ENCODE measurements around the gene CTNND2. TPM values are rescaled to one million over a fixed set of nuclear protein-coding genes. Genes with fewer than 3 reads are reported as not detected.

The CTNND2 gene
- total and polyA plus RNA-seq, 9 of the 15 experiments (the other 6 are each of a cell fraction or from before 2014, with no cell fraction given) = 0.03 to 0.35 TPM; not detected in 7

DNA sequence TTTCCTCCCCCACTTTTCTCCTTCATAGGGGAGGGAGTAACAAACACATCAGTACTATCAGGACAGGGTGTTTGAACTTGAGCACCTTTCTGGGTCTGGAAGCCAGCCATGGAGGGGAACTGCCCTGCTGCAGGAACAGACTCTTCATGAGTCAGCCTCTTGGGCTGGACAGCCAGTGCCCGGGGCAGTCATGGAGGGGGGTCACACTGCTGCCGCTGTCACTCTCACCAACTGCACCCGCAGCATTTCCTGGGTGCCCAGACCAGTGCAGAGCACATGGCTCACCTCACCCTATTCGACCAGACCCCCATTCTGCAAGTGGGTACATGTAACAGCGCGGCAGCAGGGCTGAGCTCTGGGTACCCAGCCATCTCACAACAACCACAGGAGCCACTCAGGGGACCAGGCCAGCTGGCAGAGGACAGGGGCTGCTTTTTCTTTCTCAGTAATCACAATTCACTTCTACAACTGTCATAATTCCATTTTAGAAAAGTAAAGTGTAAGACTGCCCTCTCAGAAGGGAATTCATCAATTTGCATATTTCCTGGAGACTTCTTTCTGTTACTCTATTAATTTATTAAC, 118.4 kb downstream of the CTNND2 start:
- intact Hi-C loops (cut with micrococcal nuclease) = no loop called here
- H3K9me1 ChIP-seq (ENCODE audit: control insufficient read depth, insufficient read depth, low read length) = no peaks in the 10 kb centered on the region
- no peaks in the 10 kb centered on the region for H3K4me1 ChIP-seq (replicated peaks in 1 of 2; ENCODE audit: control insufficient read depth in 2 of 2, insufficient read depth in 2 of 2, low read length in 2 of 2)
- no peak overlapping the region for H3K4me3 ChIP-seq
- no peaks in the 10 kb centered on the region for H3K36me3 ChIP-seq (ENCODE audit: control insufficient read depth, insufficient read depth, low read length)
- no peaks in the 10 kb centered on the region for H4K20me1 ChIP-seq (replicated peaks; ENCODE audit: control insufficient read depth, insufficient read depth, low read length)
- H2AFZ ChIP-seq (ENCODE audit: low read depth, low read length) = no peak overlapping the region
- no peak for FAIRE-seq
- TF ChIP-seq NRF1 (conservative IDR thresholded peaks at IDR 0.05 in 1 of 2, IDR thresholded peaks at IDR 0.05 in 1 of 2) = no peak
- TF ChIP-seq RAD21 (CRISPR knock-in tag; conservative IDR thresholded peaks at IDR 0.05 in 1 of 2, IDR thresholded peaks at IDR 0.05 in 1 of 2) = no peak
- TF ChIP-seq SETDB1 (IDR thresholded peaks at IDR 0.05; ENCODE audit: low read length) = no peak
- TF ChIP-seq HNRNPL (IDR thresholded peaks at IDR 0.05; ENCODE audit: low read depth, low read length) = no peak
- TF ChIP-seq TOE1 (IDR thresholded peaks at IDR 0.05; ENCODE audit: borderline replicate concordance) = no peak
- no peak for TF ChIP-seq TOE1 (CRISPR knock-in tag; IDR thresholded peaks at IDR 0.05; ENCODE audit: borderline replicate concordance, low read depth)
- TF ChIP-seq, protein P1, sequence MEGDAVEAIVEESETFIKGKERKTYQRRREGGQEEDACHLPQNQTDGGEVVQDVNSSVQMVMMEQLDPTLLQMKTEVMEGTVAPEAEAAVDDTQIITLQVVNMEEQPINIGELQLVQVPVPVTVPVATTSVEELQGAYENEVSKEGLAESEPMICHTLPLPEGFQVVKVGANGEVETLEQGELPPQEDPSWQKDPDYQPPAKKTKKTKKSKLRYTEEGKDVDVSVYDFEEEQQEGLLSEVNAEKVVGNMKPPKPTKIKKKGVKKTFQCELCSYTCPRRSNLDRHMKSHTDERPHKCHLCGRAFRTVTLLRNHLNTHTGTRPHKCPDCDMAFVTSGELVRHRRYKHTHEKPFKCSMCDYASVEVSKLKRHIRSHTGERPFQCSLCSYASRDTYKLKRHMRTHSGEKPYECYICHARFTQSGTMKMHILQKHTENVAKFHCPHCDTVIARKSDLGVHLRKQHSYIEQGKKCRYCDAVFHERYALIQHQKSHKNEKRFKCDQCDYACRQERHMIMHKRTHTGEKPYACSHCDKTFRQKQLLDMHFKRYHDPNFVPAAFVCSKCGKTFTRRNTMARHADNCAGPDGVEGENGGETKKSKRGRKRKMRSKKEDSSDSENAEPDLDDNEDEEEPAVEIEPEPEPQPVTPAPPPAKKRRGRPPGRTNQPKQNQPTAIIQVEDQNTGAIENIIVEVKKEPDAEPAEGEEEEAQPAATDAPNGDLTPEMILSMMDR (IDR thresholded peaks at IDR 0.05 in 2 of 3, conservative IDR thresholded peaks at IDR 0.05 in 1 of 3; ENCODE audit: insufficient read depth in 2 of 3, low read depth in 1 of 3, low read length in 3 of 3) = no peak
- no peak for TF ChIP-seq NFIC (IDR thresholded peaks at IDR 0.05)
- TF ChIP-seq EZH2 (IDR thresholded peaks at IDR 0.05; ENCODE audit: borderline replicate concordance, low read depth, low read length) = no peak
- H3K4me2 ChIP-seq (ENCODE audit: insufficient read depth, low read length) = no peak overlapping the region
- WGBS (ENCODE audit: insufficient coverage, low coverage, missing lambda C conversion rate) = 2% methylated on average over 5 of the region's 6 CpGs
- H3K9me3 ChIP-seq (replicated peaks; ENCODE audit: control insufficient read depth, insufficient read depth, low read depth, low read length) = no peaks in the 10 kb centered on the region; the same call in 1 of the 2 replicates
- ChIA-PET POLR2A (no interaction called here), CTCF (ENCODE audit: low intra/inter-chr PET ratio) (no interaction called here)
- H3K9ac ChIP-seq (ENCODE audit: insufficient read depth in 1 of 2, low read depth in 2 of 2, low read length in 2 of 2) = no peak overlapping the region
- no peak for DNase-seq (ENCODE audit: extremely low read depth in 1 of 4, low spot score in 3 of 4)
- in situ Hi-C loops (cut with MboI) = no loop called here
- no peaks in the 10 kb centered on the region for H3K79me2 ChIP-seq (ENCODE audit: control insufficient read depth, insufficient read depth, low read length)
- no peaks in the 10 kb centered on the region for H3K27me3 ChIP-seq (ENCODE audit: control insufficient read depth in 2 of 2, insufficient read depth in 2 of 2, low read length in 2 of 2)
- ATAC-seq = no peak
- no TSS peak for BruUV-seq (replicated peaks)
- no peak overlapping the region for H3K27ac ChIP-seq (ENCODE audit: extremely low read depth, low read depth, low read length)

All from K562 (cell line).